Measurements from ENCODE around the gene LMAN1L. TPM values are rescaled to one million over a fixed set of nuclear protein-coding genes. Genes with fewer than 3 reads are reported as not detected.

LMAN1L gene
- total RNA-seq, result 0.64 TPM in 1 of 2 replicates, not detected in the other

- no peak for DNase-seq (ENCODE audit: extremely low read depth, low read depth, low spot score)
Observed at GRCh38 chr15:74812533-74812932, at the start of gene LMAN1L. LMAN1L (plus strand) TSS chr15:74812835; CDS start chr15:74812855, 20 bp downstream.

GRCh38 chr15:74763416-74763815 lies 49.2 kb upstream of the LMAN1L start:
- no peak for DNase-seq (ENCODE audit: extremely low read depth, low read depth, low spot score)

GRCh38 chr15:74767167-74768098 lies 45.2 kb upstream of the LMAN1L start:
- no peak for DNase-seq (ENCODE audit: extremely low read depth, low read depth, low spot score)

- no peak for DNase-seq (ENCODE audit: extremely low read depth, low read depth, low spot score)
Observed at GRCh38 chr15:74768099-74768770, 44.4 kb upstream of the LMAN1L start.

- DNase-seq (ENCODE audit: extremely low read depth, low read depth, low spot score), result no peak
Observed at GRCh38 chr15:74768771-74769342, 43.8 kb upstream of the LMAN1L start.

DNA sequence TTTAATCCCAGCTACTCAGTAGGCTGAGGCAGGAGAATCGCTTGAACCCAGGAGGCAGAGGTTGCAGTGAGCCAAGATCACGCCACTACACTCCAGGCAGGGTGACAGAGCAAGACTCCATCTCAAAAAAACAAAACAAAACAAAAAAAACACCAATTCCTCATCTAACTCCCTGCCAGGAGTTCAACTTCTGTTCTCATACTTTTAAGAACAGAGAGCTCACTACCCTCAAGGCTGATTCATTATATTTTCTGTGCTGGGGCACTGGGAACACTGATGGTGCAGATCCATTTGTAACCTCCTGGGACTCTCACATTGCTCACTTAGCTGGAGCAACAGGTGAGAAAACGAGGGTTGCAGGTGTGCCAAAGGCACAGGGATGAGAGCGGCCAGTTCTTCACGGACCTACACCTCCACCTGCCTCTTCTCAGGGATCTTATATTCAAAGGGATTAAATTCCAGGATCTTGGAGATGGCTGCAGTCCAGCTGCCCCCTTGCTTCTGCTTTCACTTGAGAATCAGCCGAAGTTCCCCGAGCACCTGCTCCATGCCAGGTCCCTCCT lies 43.1 kb upstream of the LMAN1L start:
- no peak for DNase-seq (ENCODE audit: extremely low read depth, low read depth, low spot score)

DNA sequence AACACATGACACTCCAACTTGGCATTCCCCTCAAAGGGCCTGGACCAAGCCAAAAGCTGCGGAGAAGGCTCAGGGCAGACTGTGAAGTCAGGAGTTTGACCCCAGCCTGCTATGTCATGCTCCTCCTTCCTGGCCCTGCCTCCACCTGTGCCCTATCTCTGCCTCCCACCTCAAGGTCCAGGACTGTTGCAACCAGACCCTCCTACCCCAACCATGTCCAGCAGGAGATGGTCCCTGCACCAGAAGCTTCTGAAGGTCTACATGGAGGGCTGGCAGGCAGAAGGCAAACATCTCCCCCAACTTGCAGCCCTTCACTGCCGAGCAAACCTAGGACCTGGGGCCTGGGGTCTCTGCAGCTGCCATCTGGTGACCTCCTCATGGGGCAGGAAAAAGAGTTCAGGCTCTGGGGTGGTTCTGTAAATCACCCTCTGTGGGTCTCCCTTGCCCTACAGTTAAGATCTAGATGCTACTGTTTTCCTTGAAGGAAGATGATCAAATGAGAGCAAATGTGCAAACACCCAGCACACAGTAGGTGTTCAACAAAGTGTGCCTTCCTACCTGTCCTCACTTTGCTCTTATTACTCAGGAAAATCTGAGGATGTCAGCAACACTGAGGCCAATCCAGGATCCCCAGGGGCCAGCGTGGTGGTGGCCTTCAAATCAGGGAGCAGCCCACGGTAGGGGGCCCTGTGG lies 42.3 kb upstream of the LMAN1L start:
- no peak for DNase-seq (ENCODE audit: extremely low read depth, low read depth, low spot score)

DNA sequence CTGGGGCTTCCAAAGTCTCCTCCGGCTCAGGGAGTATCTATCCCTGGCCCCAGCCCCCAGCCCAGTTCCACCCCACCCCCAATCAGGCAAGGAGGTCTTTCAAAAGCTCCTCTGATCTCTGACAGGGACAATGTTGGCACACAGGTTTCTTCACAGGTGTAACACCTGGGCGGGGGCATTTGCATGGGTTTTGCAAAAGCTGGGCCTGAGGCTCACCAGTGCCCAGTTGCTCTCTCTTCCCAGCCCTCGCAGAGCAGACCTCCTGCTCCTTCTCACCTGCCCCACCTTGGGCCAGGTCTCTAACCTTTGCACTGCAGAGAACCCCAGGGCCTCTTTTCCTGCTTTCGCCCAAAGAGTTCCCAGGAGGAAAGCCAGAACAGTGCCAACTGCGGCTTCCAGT lies 39.3 kb upstream of the LMAN1L start:
- DNase-seq (ENCODE audit: extremely low read depth, low read depth, low spot score), result no peak

GRCh38 chr15:74773731-74774252 lies 38.8 kb upstream of the LMAN1L start:
- no peak for DNase-seq (ENCODE audit: extremely low read depth, low read depth, low spot score)

DNA sequence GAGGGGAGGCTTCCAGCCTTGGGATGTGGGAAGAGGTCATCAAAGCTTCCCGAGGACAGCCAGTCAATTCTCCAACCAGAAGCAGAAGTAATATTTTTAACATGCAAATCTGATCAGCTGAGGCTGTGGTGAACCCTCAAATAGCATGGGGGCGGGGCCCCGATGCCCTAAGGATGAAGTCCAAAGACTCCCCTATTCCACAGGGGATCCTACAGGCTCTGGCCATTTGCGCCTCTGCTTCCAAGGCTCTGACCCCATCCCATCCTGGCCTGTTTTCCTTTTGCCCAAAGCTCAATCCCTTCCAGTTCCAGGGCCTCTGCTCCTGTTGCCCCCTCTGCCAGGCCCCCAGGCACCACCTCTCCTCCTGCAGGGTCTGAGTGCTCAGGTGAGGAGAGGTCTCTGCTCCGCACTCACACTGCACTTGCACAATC lies 37.5 kb upstream of the LMAN1L start:
- DNase-seq (ENCODE audit: extremely low read depth, low read depth, low spot score), result no peak

DNA sequence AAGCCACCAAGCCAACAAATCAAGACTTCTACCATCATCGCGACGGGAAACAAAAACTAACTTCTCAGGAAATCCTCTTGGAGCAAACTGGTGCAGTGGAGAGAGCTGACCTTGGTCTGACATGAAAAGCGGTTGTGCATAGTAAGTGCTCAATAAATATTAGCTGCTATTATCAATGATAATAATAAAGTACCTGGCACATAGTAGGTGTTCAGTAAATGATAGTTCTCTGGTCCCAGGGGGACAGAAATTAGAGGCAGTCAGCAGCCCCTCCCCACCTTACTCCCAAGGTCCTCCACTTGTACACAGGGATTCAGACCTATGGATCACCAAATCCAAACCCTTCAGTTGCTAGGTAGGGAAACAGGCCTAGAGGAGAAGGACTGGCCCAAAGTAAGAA lies 36.7 kb upstream of the LMAN1L start:
- no peak for DNase-seq (ENCODE audit: extremely low read depth, low read depth, low spot score)

- DNase-seq (ENCODE audit: extremely low read depth, low read depth, low spot score), result no peak
Observed at GRCh38 chr15:74776821-74777768, 35.5 kb upstream of the LMAN1L start.

GRCh38 chr15:74777769-74778598 lies 34.7 kb upstream of the LMAN1L start:
- no peak for DNase-seq (ENCODE audit: extremely low read depth, low read depth, low spot score)

- no peak for DNase-seq (ENCODE audit: extremely low read depth, low read depth, low spot score)
Observed at GRCh38 chr15:74778599-74778970, 34.0 kb upstream of the LMAN1L start.

GRCh38 chr15:74779162-74779648 lies 33.4 kb upstream of the LMAN1L start:
- no peak for DNase-seq (ENCODE audit: extremely low read depth, low read depth, low spot score)

DNA sequence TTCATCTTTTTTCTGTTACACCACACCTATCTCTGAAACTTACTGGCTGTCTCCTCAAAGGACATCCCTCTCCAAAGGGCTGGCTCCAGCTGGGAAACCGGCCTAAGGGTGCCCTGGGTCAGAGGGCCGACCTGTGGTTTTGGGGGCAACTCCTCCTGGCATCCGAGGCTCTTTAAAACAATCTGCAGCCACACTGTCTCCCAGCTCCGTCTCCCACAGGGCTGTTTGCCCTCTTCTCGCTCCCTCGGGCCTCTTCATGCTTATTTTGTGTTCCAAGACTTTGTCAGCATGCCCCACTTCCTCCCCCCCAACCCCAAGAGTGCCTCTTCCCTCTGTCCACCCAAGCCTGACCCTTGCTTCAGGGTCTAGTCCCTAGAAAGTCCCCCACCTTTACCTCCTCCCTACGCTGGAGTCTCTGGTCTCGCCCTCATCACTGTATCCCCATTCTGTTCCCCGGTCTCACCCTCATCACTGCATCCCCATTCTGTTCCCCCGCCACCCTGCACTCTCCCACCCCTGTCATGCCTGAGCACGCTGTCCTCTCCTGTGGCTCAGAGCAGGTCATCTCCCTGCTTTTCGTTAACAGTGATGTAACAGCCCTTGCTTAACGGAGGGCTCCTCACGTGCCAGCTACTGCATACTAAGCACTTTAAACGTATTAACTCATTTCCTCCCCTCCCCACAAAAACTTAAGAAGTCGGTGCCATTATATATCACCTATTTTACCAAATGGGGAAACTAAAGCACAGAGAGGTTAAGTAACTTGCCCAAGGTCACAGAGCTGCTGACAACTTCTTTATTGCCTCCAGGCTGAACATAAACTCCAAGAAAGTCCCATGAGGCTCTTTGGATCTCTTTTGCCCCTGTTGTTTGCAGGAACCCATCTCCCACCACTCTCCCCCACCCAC lies 31.9 kb upstream of the LMAN1L start:
- no peak for DNase-seq (ENCODE audit: extremely low read depth, low read depth, low spot score)
